Mesenchymal stem cell (in vitro differentiated cells and primary cell): ENCODE data around the gene STAB2.

Source experiments
- DNase-seq: peaks from one replicate; pipeline ENCODE4 v3.0.0-alpha.2; 2013
- H2AFZ ChIP-seq: one replicate; pipeline ENCODE4 v1.6.1; 2013; ENCODE audit warnings: low read depth, mild to moderate bottlenecking, control low read depth, inconsistent platforms, low read length, moderate library complexity
- H2AK5ac ChIP-seq: 2 replicates; pipeline ENCODE4 v1.6.1; 2013; ENCODE audit warnings: low read length, moderate library complexity, mild to moderate bottlenecking, inconsistent platforms; ENCODE audit not compliant: severe bottlenecking
- H2BK120ac ChIP-seq: one replicate; pipeline ENCODE4 v1.6.1; 2013; ENCODE audit warnings: low read depth, mild to moderate bottlenecking, inconsistent platforms, low read length, moderate library complexity
- H2BK12ac ChIP-seq, 2 experiments: one replicate each; pipeline ENCODE4 v1.6.1; 2013; ENCODE audit warnings: inconsistent platforms in 2 of 2, low read length in 2 of 2, mild to moderate bottlenecking in 2 of 2, moderate library complexity in 2 of 2, control low read depth in 1 of 2
- H2BK15ac ChIP-seq: one replicate; pipeline ENCODE4 v1.6.1; 2013; ENCODE audit warnings: mild to moderate bottlenecking, low read depth, inconsistent platforms; ENCODE audit not compliant: poor library complexity, severe bottlenecking
- H2BK5ac ChIP-seq: 2 replicates; pipeline ENCODE4 v1.6.1; 2013; ENCODE audit warnings: low read depth, mild to moderate bottlenecking, low read length, control low read depth, inconsistent platforms; ENCODE audit not compliant: poor library complexity, severe bottlenecking
- H3K14ac ChIP-seq, 2 experiments: one replicate each; pipeline ENCODE4 v1.6.1; 2013; ENCODE audit warnings: inconsistent platforms in 2 of 2, low read length in 2 of 2, control low read depth in 1 of 2, mild to moderate bottlenecking in 1 of 2, moderate library complexity in 1 of 2
- H3K18ac ChIP-seq, 2 experiments: one replicate each; pipeline ENCODE4 v1.6.1; 2013; ENCODE audit warnings: inconsistent platforms in 2 of 2, low read length in 2 of 2, control low read depth in 1 of 2, low read depth in 1 of 2, mild to moderate bottlenecking in 1 of 2
- H3K23ac ChIP-seq, 2 experiments: one replicate each; pipeline ENCODE4 v1.6.1; 2013; ENCODE audit warnings: inconsistent platforms in 2 of 2, low read length in 2 of 2, mild to moderate bottlenecking in 2 of 2, moderate library complexity in 2 of 2, control low read depth in 1 of 2
- H3K27ac ChIP-seq: 2 replicates; pipeline ENCODE4 v1.5.1; 2013; ENCODE audit warnings: mild to moderate bottlenecking, moderate library complexity, low read length, control low read depth, inconsistent platforms; ENCODE audit not compliant: poor library complexity, severe bottlenecking
- H3K27me3 ChIP-seq, 2 experiments: 2 replicates each; pipeline versions ENCODE4 v1.6.1 to v1.7.0; 2013; ENCODE audit warnings: low read length in 2 of 2, mild to moderate bottlenecking in 2 of 2, moderate library complexity in 2 of 2, control low read depth in 1 of 2, inconsistent platforms in 1 of 2; ENCODE audit not compliant: control insufficient read depth in 1 of 2, insufficient read depth in 1 of 2
- H3K36me3 ChIP-seq, 2 experiments: 2 replicates each; pipeline versions ENCODE4 v1.6.1 to v1.7.0; 2013; ENCODE audit warnings: low read length in 2 of 2, control low read depth in 1 of 2, inconsistent platforms in 1 of 2, low read depth in 1 of 2, mild to moderate bottlenecking in 1 of 2; ENCODE audit not compliant: insufficient read depth in 2 of 2, control insufficient read depth in 1 of 2
- H3K4ac ChIP-seq, 2 experiments: one replicate each; pipeline ENCODE4 v1.6.1; 2013; ENCODE audit warnings: inconsistent platforms in 2 of 2, low read length in 2 of 2, mild to moderate bottlenecking in 2 of 2, moderate library complexity in 2 of 2, control low read depth in 1 of 2, low read depth in 1 of 2
- H3K4me1 ChIP-seq: 2 replicates; pipeline ENCODE4 v1.6.1; 2013; ENCODE audit warnings: low read depth, low read length, control low read depth; ENCODE audit not compliant: control insufficient read depth, insufficient read depth
- H3K4me2 ChIP-seq: 2 replicates; pipeline ENCODE4 v1.6.1; 2013; ENCODE audit warnings: low read length, mild to moderate bottlenecking, inconsistent platforms; ENCODE audit not compliant: poor library complexity, severe bottlenecking
- H3K4me3 ChIP-seq, 2 experiments: 2 replicates each; pipeline versions ENCODE4 v1.5.1 to v1.7.0; 2013; ENCODE audit warnings: low read length in 2 of 2, mild to moderate bottlenecking in 2 of 2, control low read depth in 1 of 2, low read depth in 1 of 2; ENCODE audit not compliant: insufficient read depth in 1 of 2
- H3K79me1 ChIP-seq: replicated peaks from 2 replicates; pipeline ENCODE4 v1.6.1; 2013; ENCODE audit warnings: mild to moderate bottlenecking, control low read depth, low read length, inconsistent platforms; ENCODE audit not compliant: poor library complexity, severe bottlenecking
- H3K9ac ChIP-seq: 2 replicates; pipeline ENCODE4 v1.7.0; 2013; ENCODE audit warnings: mild to moderate bottlenecking, low read length, moderate library complexity
- H3K9me3 ChIP-seq: 2 replicates; pipeline ENCODE4 v1.7.0; 2013; ENCODE audit warnings: mild to moderate bottlenecking, low read length; ENCODE audit not compliant: control insufficient read depth
- H4K8ac ChIP-seq: one replicate; pipeline ENCODE4 v1.6.1; 2013; ENCODE audit warnings: inconsistent platforms, mild to moderate bottlenecking, low read length, moderate library complexity
- H4K91ac ChIP-seq: one replicate; pipeline ENCODE4 v1.6.1; 2013; ENCODE audit warnings: mild to moderate bottlenecking, low read length, inconsistent platforms
- WGBS: methylation state at CpG from one replicate; pipeline ENCODE4 v1.1.7; 2013; ENCODE audit warnings: mixed read lengths; 5-methylcytosine and 5-hydroxymethylcytosine counted together

The STAB2 gene

DNA sequence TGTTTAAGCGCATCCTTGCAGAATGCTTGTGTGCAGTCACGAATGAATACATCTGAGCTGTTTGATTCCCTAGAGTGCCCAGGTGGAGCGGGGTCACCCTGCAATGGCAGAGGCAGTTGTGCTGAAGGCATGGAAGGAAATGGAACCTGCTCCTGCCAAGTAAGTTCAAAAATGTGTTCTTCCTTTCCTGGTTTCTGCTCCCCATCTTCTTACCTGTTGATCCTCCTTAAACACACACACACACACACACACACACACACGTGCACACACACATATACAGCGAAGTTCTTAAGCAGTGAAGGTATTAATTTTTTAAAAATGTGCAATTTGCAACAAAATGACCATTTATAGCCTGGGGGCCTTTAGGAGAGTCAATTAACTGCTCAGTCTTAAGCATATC is 33.3 kb downstream of the STAB2 start:
- Histone ChIP-seq H2AK5ac (no peak overlapping the region), H3K4me1 (no peaks in the 10 kb centered on the region), H3K9me3 (no peaks in the 10 kb centered on the region), H2BK15ac (no peak overlapping the region), H2BK12ac (no peak overlapping the region), H3K9ac (no peak overlapping the region), H4K91ac (no peak overlapping the region), H3K27me3 (peaks cover 0 to 6% of the 10 kb centered on the region in 2 experiments), H3K18ac (no peak overlapping the region), H4K8ac (no peak overlapping the region), H3K27ac (no peak overlapping the region), H3K79me1 (no peaks in the 10 kb centered on the region), H3K4me3 (no peak overlapping the region), H3K14ac (no peak overlapping the region), H3K23ac (no peak overlapping the region), H2BK120ac (no peak overlapping the region), H3K4ac (no peak overlapping the region), H3K4me2 (no peak overlapping the region), H2BK5ac (no peak overlapping the region), H2AFZ (no peak overlapping the region), H3K36me3 (no peaks in the 10 kb centered on the region)
- DNase-seq, result no peak
- WGBS, result 96% methylated on average over 3 of the region's 5 CpGs

DNA sequence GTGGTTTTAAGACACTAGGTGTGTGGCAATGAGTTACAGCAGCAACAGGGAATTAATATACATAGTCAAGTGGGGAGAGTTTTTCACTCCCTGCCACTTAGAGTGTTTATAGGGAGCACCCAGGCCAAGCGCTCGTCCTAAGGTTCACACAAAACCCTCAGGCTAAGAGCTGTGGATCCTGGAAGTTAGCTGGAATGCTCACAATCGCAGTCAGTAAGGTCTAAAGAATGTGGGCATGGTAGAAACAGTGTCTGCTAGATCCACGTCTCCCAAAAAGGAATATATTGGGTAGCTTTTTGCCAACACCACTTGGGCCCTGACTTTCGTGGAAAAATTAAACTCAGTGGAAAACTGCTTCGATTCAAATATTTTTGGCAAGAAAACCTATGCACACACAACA is 36.6 kb downstream of the STAB2 start:
- H3K4me1 ChIP-seq, result no peaks in the 10 kb centered on the region
- H2AK5ac ChIP-seq, result no peak overlapping the region
- no peak overlapping the region for H3K27ac ChIP-seq
- no peak overlapping the region for H3K4ac ChIP-seq
- H3K79me1 ChIP-seq, result no peaks in the 10 kb centered on the region
- no peak overlapping the region for H2BK12ac ChIP-seq
- no peak overlapping the region for H2BK15ac ChIP-seq
- no peak overlapping the region for H3K18ac ChIP-seq
- WGBS, result 74% methylated on average over 6 of the region's 6 CpGs
- no peak overlapping the region for H2BK5ac ChIP-seq
- no peak overlapping the region for H3K4me3 ChIP-seq
- H4K91ac ChIP-seq, result no peak overlapping the region
- H3K9me3 ChIP-seq, result no peaks in the 10 kb centered on the region
- H3K23ac ChIP-seq, result no peak overlapping the region
- DNase-seq, result no peak
- H3K36me3 ChIP-seq, result no peaks in the 10 kb centered on the region
- H2AFZ ChIP-seq, result no peak overlapping the region
- H3K4me2 ChIP-seq, result no peak overlapping the region
- H3K27me3 ChIP-seq, result peaks cover 0 to 8% of the 10 kb centered on the region in 2 experiments
- no peak overlapping the region for H2BK120ac ChIP-seq
- H4K8ac ChIP-seq, result no peak overlapping the region
- no peak overlapping the region for H3K14ac ChIP-seq
- H3K9ac ChIP-seq, result no peak overlapping the region

DNA sequence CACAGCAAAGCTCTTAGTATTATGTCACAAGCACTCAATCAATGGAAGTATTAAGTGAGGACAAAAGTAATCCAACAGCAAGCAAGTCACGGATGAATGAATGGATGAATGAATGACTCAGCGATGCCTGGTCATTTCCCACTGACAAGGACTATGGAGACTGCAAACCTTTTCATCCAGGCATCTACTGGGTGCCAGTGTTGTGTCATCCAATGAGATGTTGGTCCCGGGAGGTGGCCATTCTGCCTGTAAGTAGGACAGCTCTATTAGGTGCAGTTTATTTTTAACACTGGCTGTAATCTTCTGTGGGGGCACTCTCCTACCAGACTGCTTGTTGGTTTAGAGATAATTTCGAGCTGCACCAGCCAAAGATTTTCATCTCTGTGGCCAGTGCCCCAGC is 39.4 kb downstream of the STAB2 start:
- H2BK12ac ChIP-seq, result no peak overlapping the region
- H3K4me3 ChIP-seq, result no peak overlapping the region
- peak; percentile 35 for DNase-seq
- no peak overlapping the region for H2BK120ac ChIP-seq
- H3K18ac ChIP-seq, result no peak overlapping the region
- no peak overlapping the region for H2BK15ac ChIP-seq
- no peak overlapping the region for H2AK5ac ChIP-seq
- no peaks in the 10 kb centered on the region for H3K36me3 ChIP-seq
- no peak overlapping the region for H3K27ac ChIP-seq
- no peak overlapping the region for H3K4ac ChIP-seq
- H3K14ac ChIP-seq, result no peak overlapping the region
- H2AFZ ChIP-seq, result no peak overlapping the region
- H2BK5ac ChIP-seq, result no peak overlapping the region
- no peak overlapping the region for H3K23ac ChIP-seq
- no peak overlapping the region for H4K8ac ChIP-seq
- 62% methylated on average over 4 of the region's 4 CpGs for WGBS
- no peaks in the 10 kb centered on the region for H3K9me3 ChIP-seq
- H3K27me3 ChIP-seq, result peaks cover 0 to 8% of the 10 kb centered on the region in 2 experiments
- no peak overlapping the region for H3K9ac ChIP-seq
- no peaks in the 10 kb centered on the region for H3K79me1 ChIP-seq
- H4K91ac ChIP-seq, result no peak overlapping the region
- H3K4me2 ChIP-seq, result no peak overlapping the region
- no peaks in the 10 kb centered on the region for H3K4me1 ChIP-seq

DNA sequence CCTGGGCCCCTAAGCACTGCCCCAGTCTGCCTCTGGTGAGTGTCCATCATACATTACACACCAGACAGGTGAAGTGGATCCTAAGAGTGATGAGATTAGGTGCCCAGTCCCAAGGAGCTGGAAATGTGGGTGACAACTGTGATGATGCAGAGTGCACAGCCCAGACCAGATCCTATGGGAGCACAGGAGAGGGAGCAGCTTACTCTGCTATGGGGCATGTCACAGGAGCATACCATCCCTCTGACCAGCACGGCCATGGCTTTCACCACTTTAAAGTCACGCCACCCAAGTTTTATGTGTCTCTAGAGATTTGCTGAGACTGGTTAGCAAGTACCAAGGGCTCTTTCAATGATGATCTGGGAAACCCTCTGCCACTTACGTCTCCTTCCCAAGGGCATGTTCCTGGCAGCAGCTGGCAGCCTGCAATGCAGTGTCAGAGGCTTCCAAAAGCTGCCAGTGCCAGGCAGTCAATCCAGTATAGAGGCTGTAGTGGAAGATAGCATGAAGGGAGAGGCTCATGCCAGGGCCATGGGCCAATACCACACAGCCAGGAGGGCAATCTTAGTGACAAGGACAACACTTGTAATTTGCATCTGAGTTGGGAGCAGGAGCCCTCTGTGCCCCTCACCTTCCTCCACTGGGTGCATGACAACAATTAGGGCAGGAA is 40.2 kb downstream of the STAB2 start:
- no peak for DNase-seq
- Histone ChIP-seq H3K23ac (no peak overlapping the region), H3K4me3 (no peak overlapping the region), H3K36me3 (no peaks in the 10 kb centered on the region), H3K27me3 (peaks cover 0 to 8% of the 10 kb centered on the region in 2 experiments), H3K4me2 (no peak overlapping the region), H2AK5ac (no peak overlapping the region), H3K9me3 (no peaks in the 10 kb centered on the region), H4K91ac (no peak overlapping the region), H3K79me1 (no peaks in the 10 kb centered on the region), H2BK15ac (no peak overlapping the region), H2BK12ac (no peak overlapping the region), H3K14ac (no peak overlapping the region), H3K4me1 (no peaks in the 10 kb centered on the region), H3K18ac (no peak overlapping the region), H3K27ac (no peak overlapping the region), H4K8ac (no peak overlapping the region), H2BK5ac (no peak overlapping the region), H3K4ac (no peak overlapping the region), H2AFZ (no peak overlapping the region), H2BK120ac (no peak overlapping the region), H3K9ac (no peak overlapping the region)
- WGBS, result 80% methylated on average over 3 of the region's 3 CpGs
